H1 (cell line): ENCODE measurements around the gene NR3C2.

ENCODE experiments used
- CBX8 ChIP-seq: fragments of 300-800, 300-1000 bp; sonication (generic); IDR thresholded peaks from 2 replicates; pipeline ENCODE4 v1.7.1; 2016; ENCODE audit warnings: low read depth, low read length, borderline replicate concordance
- CREB1 ChIP-seq: IDR thresholded peaks from 2 replicates; pipeline ENCODE4 v1.6.1; 2012; ENCODE audit warnings: inconsistent platforms
- EP300 ChIP-seq, 2 experiments: IDR thresholded peaks; 1 replicate in 1 of 2; 2 replicates in 1 of 2; pipeline ENCODE4 v1.6.1; 2011 to 2012; ENCODE audit warnings: low read depth in 2 of 2, low read length in 2 of 2, mild to moderate bottlenecking in 2 of 2, borderline replicate concordance in 1 of 2, inconsistent platforms in 1 of 2, moderate library complexity in 1 of 2
- MAX ChIP-seq: IDR thresholded peaks from 2 replicates; pipeline ENCODE4 v1.6.1; 2012; ENCODE audit warnings: inconsistent platforms
- POLR2A ChIP-seq, 2 experiments: IDR thresholded peaks; 1 replicate in 1 of 2; 2 replicates in 1 of 2; pipeline ENCODE4 v1.6.1; 2011; ENCODE audit warnings: low read depth in 2 of 2, low read length in 2 of 2, mild to moderate bottlenecking in 2 of 2; ENCODE audit errors: control extremely low read depth in 1 of 2
- RBBP5 ChIP-seq: IDR thresholded peaks from 2 replicates; pipeline ENCODE4 v1.7.1; 2012; ENCODE audit warnings: low read depth, mild to moderate bottlenecking, inconsistent platforms, low read length, moderate library complexity, borderline replicate concordance
- SIN3A ChIP-seq, 2 experiments: IDR thresholded peaks in 1 of 2; conservative IDR thresholded peaks in 1 of 2; 2 replicates each; pipeline ENCODE4 v1.6.1; 2011 to 2012; ENCODE audit warnings: low read length in 2 of 2, improper control_type of control experiment in 1 of 2, low read depth in 1 of 2, mild to moderate bottlenecking in 1 of 2
- SP1 ChIP-seq: IDR thresholded peaks from 2 replicates; pipeline ENCODE4 v1.6.1; 2011; ENCODE audit warnings: low read depth, low read length
- TAF1 ChIP-seq: IDR thresholded peaks from 2 replicates; pipeline ENCODE4 v1.6.1; 2011; ENCODE audit warnings: mild to moderate bottlenecking, low read depth, low read length
- TF ChIP-seq, protein P1 (sequence below), 3 experiments: IDR thresholded peaks; 1 replicate in 2 of 3; 2 replicates in 1 of 3; pipeline versions ENCODE4 v1.5.1 to v1.6.1; 2011; ENCODE audit warnings: low read length in 3 of 3, mild to moderate bottlenecking in 3 of 3, inconsistent platforms in 2 of 3, low read depth in 1 of 3, moderate library complexity in 1 of 3; ENCODE audit not compliant: insufficient read depth in 1 of 3; ENCODE audit errors: control extremely low read depth in 1 of 3

DNA sequence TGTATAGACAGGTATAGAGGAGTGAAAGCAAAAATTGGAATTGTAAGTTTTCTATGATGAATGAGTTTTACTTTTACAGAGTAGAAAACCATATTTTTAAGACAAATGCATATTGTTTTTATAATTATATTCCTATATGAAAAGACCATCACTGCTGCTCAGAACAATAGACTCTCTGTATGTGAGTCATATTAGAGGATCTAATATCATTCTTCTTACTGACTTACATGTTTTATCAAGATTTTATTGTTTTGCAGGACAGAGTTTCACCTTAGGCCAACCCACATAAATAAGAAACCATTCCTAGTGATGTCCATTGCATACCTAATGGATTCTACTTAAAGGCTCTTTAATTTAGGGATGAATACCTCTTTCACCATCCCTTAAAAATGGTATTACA is 88.6 kb downstream of the NR3C2 start:
- TF ChIP-seq MAX: no peak
- no peak for TF ChIP-seq EP300 (IDR thresholded peaks at IDR 0.05; ENCODE audit: borderline replicate concordance in 1 of 2, low read depth in 2 of 2, low read length in 2 of 2)
- TF ChIP-seq, protein P1, sequence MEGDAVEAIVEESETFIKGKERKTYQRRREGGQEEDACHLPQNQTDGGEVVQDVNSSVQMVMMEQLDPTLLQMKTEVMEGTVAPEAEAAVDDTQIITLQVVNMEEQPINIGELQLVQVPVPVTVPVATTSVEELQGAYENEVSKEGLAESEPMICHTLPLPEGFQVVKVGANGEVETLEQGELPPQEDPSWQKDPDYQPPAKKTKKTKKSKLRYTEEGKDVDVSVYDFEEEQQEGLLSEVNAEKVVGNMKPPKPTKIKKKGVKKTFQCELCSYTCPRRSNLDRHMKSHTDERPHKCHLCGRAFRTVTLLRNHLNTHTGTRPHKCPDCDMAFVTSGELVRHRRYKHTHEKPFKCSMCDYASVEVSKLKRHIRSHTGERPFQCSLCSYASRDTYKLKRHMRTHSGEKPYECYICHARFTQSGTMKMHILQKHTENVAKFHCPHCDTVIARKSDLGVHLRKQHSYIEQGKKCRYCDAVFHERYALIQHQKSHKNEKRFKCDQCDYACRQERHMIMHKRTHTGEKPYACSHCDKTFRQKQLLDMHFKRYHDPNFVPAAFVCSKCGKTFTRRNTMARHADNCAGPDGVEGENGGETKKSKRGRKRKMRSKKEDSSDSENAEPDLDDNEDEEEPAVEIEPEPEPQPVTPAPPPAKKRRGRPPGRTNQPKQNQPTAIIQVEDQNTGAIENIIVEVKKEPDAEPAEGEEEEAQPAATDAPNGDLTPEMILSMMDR (IDR thresholded peaks at IDR 0.05; ENCODE audit: control extremely low read depth in 1 of 3, insufficient read depth in 1 of 3, low read depth in 1 of 3, low read length in 3 of 3): no peak
- no peak for TF ChIP-seq CREB1
- TF ChIP-seq SP1: no peak
- TF ChIP-seq RBBP5: no peak
- no peak for TF ChIP-seq CBX8
- TF ChIP-seq POLR2A (IDR thresholded peaks at IDR 0.05; ENCODE audit: control extremely low read depth in 1 of 2, low read depth in 2 of 2, low read length in 2 of 2): no peak
- TF ChIP-seq SIN3A (conservative IDR thresholded peaks at IDR 0.05 in 1 of 2, IDR thresholded peaks at IDR 0.05 in 1 of 2; ENCODE audit: low read depth in 1 of 2, low read length in 2 of 2): no peak
- no peak for TF ChIP-seq TAF1
